DMS53 treated with DMSO at 0.1 percent for 48 hours (cell line): ENCODE data around the gene SSX1.
"Not testable (repeated sequence)": the region's sequence is repeated elsewhere in the genome, so short reads cannot be mapped to it uniquely, and the experiment has no call there.

Experiments
- DNase-seq: peaks from one replicate; lab custom pipeline; 2025; ENCODE audit not compliant: unreplicated experiment; lab: John Stamatoyannopoulos, UW

The SSX1 gene, protein sequence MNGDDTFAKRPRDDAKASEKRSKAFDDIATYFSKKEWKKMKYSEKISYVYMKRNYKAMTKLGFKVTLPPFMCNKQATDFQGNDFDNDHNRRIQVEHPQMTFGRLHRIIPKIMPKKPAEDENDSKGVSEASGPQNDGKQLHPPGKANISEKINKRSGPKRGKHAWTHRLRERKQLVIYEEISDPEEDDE

DNA sequence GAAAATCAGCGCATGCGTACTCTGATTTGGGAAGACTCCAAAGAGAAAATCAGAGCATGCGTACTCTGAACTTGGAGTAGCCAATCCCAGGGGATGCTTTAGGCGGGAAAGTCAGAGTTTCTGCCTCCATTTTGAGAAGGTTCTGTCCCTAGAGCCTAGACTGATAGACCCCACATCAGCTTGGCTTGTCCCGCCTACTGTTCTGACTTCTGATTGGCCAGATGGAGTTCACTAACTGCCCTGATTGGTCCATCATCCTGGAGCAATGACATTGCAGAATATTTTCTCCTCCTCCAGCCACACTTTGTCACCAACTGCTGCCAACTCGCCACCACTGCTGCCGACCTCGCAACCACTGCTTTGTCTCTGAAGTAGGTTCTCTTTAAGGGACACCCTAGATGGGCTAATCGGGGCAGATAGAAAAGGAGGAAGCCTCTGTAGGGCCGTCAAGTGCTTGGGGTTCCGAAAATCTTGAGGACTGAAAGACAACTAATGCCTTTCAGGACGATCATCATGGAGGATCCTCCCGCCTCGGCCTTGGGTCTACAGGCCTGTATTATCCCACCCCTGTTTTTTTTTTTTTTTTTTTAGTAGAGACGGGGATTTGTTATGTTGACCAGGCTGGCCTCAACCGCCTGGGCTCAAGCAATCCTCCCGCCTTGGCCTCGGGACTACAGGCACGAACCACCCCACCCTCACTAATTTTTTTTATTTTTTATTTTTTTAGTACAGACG, at the start of gene SSX1:
SSX1 (plus strand) TSS at position 331 of the 735 bp plus-strand sequence. CDS start 1,850 bp downstream, outside the sequence.
- not testable (repeated sequence) for DNase-seq

DNA sequence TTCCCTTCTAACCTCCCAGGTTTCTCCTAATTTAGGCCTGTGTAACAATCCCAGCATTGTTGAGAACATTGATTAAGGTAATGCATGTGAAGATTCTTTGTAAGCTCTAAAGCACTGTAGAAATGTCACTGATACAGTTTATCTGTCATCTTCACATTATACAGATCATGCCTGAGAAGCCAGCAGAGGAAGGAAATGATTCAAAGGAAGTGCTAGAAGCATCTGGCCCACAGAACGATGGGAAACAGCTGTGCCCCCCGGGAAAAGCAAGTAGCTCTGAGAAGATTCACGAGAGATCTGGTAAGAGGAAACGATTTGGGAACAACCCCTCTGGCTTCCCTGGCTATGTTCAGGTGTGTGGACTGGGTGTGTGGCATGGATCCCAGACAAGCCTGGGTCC, 40.9 kb upstream of the SSX1 start:
- not testable (repeated sequence) for DNase-seq

DNA sequence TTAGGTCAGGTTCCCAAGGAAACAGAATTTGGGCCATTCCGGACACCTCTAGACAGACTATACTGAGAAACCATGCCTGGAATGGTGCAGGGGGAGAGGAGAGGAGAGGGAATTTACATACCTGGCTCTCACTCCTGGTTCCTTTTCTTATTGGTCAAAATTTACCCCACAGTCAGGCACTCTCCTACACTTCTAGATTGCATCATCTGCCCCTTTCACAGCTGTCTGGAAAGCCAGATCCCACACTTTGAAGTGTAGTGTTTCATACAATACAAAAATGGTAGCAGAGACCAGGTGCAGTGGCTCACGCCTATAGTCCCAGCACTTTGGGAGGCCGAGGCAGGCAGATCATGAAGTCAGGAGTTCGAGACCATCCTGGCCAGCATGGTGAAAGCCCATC, 31.0 kb upstream of the SSX1 start:
- DNase-seq, result not testable (repeated sequence)

DNA sequence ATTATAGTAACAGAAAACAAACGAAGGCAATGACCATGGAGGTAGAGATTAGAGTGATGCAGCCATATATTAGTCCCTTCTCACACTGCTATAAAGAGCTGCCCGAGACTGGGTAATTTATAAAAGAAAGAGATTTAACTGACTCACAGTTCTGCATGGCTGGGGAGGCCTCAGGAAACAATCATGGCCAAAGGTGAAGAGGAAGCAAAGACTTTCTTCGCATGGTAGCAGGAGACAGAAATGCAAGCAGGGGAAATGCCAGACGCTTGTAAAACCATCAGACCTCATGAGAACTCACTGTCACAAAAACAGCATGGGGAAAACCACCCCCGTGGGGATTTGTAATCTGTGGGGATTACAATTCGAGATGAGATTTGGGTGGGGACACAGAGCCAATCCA, 2.2 kb upstream of the SSX1 start:
- DNase-seq, result not testable (repeated sequence)

DNA sequence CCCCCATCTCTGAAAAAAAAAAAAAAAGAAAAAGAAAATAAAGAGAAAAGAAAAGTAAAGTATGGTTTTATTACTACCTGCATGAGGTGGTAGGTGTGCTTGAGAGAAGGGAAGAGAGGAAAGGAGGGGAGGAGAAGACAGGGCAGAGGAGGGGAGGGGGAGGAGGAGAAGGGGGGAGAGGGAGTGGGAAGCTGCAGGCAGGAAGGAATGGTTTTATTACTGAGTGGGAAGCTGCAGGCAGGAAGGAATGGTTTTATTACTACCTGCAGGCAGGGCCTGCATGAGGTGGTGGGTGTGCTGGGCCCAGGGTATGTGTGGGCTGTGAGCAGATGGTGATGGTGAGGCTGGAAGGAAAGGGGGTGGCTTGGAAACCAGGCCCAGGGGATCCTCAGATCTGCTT, 19.2 kb downstream of the SSX1 start:
- DNase-seq, result not testable (repeated sequence)

DNA sequence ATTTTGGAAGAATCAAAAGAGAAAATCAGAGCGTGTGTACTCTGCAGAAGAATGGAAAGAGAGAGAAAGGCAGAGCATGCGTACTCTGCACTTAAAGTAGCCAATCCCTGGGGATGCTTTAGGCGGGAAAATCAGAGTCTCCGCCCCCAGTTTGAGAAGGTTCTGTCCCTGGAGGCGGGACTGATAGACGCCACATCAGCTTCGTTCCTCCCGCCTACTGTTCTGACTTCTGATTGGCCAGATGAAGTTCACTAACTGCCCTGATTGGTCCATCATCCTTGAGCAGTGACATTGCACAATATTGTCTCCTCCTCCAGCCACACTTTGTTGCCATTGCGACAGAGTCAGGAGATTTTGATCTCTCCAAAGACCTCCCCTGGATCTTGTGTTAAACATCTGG, 23.8 kb downstream of the SSX1 start:
- no peak for DNase-seq

DNA sequence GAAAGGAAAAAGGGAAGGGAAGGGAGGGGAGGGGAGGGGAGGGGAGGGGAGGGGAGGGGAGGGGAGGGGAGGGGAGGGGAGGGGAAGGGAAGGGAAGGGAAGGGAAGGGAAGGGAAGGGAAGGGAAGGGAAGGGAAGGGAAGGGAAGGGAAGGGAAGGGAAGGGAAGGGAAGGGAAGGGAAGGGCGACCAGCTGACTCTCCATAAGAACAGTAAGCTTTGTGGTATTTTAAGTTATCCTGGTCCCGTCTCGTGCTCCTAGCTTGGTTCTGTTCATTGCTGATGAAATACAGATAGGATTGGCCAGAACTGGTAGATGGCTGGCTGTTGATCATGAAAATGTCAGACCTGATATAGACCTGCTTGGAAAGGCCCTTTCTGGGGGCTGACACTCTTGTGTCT, 25.5 kb downstream of the SSX1 start:
- DNase-seq, result not testable (repeated sequence)

DNA sequence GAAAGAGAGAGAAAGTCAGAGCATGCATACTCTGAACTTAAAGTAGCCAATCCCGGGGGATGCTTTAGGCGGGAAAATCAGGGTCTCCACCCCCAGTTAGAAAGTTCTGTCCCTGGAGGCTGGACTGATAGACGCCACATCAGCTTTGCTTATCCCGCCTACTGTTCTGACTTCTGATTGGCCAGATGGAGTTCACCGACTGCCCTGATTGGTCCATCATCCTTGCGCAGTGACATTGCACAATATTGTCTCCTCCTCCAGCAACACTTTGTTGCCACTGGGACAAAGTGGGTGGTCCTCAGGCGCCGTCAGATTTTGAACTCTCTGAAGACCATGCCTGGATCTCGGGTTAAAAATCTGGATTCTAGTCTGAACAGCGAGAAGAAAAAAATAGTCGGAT, 51.0 kb downstream of the SSX1 start:
- DNase-seq, result no peak

DNA sequence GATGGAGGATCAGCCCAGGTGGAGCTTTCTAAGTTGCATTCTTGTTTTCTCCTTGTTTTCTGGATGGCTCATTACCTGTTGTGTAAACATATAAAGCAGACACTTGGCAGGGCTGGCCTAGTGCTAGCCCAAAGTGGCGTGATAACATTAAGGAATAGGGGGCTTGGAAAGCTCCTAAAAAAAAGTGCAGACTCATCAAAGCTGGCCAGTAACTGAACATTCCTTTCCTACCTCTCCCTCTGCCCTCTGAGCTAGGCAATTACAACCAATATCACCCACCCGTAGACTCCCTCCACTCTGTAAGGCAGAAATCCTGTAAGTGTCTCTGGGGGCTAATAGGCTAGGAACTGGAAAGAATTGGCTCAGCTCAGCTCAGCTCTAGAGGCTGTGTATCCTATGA, 58.8 kb downstream of the SSX1 start:
- not testable (repeated sequence) for DNase-seq
